Activated naive CD8-positive, alpha-beta T cell (primary cell): ENCODE results near the gene MUC2.
"Not testable (repeated sequence)": the region's sequence is repeated elsewhere in the genome, so short reads cannot be mapped to it uniquely, and the experiment has no call there.

ENCODE experiments used
- H3K27ac Mint-ChIP-seq: one replicate; pipeline ENCODE4 v1.8.0; 2021; ENCODE audit warnings: mixed read lengths
- H3K27me3 Mint-ChIP-seq: one replicate; pipeline ENCODE4 v1.8.0; 2021; ENCODE audit warnings: mixed read lengths
- H3K36me3 Mint-ChIP-seq: one replicate; pipeline ENCODE4 v1.8.0; 2021; ENCODE audit warnings: mixed read lengths
- H3K4me1 Mint-ChIP-seq: one replicate; pipeline ENCODE4 v1.8.0; 2021; ENCODE audit warnings: low read depth, mixed read lengths
- H3K4me3 Mint-ChIP-seq: one replicate; pipeline ENCODE4 v1.8.0; 2021; ENCODE audit warnings: mild to moderate bottlenecking, mixed read lengths
- H3K9me3 Mint-ChIP-seq: one replicate; pipeline ENCODE4 v1.8.0; 2021; ENCODE audit warnings: low read depth, mixed read lengths

Gene MUC2

DNA sequence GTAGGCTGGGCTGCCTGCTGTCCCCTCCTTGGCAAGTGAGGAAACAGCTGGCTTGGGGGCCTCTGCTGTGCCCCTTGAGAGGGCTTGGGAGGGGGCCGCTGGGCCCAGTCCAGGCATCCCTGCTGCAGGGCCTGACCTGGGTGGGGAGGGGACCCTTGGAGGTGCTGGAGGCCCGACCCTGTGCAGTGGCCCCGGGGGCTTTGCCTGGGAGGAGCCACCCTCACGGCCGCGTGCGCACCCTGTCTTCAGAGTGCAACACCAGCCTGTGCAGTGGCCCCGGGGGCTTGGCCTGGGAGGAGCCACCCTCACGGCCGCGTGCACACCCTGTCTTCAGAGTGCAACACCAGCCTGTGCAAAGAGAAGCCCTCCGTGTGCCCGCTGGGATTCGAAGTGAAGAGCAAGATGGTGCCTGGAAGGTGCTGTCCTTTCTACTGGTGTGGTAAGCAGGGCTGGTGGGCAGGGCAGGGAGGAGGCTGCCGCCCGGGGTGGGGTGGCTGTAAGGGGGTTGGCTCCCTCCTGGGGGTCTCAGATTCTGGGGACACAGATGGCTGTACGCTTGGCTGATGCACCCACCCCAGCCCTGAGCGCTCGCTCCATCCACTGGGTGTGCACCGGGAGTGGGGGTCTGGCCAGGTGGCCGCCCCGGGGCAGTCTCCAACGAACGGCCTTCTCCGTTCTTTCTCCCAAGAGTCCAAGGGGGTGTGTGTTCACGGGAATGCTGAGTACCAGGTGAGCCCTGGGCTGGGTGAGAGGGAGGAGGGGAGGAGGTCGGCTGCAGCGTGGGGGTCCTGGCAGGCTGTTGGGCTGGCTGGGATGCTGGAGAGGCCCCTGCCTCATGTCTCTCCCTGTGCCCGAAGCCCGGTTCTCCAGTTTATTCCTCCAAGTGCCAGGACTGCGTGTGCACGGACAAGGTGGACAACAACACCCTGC is 32.9 kb downstream of the MUC2 start:
- no peaks in the 10 kb centered on the region for H3K27me3 Mint-ChIP-seq
- H3K27ac Mint-ChIP-seq = no peak overlapping the region
- no peak overlapping the region for H3K4me3 Mint-ChIP-seq
- no peaks in the 10 kb centered on the region for H3K4me1 Mint-ChIP-seq
- no peaks in the 10 kb centered on the region for H3K9me3 Mint-ChIP-seq
- H3K36me3 Mint-ChIP-seq = no peaks in the 10 kb centered on the region

DNA sequence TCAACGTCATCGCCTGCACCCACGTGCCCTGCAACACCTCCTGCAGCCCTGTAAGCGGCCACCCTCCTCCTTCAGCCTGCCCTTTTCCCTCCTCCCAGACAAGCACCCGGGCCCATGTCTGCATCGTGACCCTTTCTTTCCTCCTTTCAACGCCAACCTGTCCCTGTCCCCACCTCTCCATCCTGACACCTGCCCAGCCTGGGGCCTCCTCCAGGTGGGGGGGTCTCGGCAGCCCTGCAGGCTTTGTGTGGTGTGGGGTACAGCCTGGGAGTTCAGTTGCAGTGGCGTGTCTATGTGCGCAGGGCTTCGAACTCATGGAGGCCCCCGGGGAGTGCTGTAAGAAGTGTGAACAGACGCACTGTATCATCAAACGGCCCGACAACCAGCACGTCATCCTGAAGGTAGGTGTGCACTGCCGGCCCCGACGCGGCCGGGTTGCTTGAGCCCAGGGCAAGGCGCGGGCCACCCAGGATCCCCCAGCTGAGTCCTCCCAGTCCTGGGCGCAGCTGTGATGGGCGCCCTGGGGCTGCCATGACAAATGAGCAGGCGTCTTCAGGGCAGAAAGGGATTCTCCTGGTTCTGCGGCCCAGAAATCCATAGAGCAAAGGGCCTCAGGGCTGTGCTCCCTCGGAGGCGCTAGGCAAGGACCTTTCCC is 33.7 kb downstream of the MUC2 start:
- Mint-ChIP-seq H3K9me3 (no peaks in the 10 kb centered on the region), H3K4me3 (no peak overlapping the region), H3K36me3 (no peaks in the 10 kb centered on the region), H3K27me3 (no peaks in the 10 kb centered on the region), H3K27ac (no peak overlapping the region), H3K4me1 (no peaks in the 10 kb centered on the region)

DNA sequence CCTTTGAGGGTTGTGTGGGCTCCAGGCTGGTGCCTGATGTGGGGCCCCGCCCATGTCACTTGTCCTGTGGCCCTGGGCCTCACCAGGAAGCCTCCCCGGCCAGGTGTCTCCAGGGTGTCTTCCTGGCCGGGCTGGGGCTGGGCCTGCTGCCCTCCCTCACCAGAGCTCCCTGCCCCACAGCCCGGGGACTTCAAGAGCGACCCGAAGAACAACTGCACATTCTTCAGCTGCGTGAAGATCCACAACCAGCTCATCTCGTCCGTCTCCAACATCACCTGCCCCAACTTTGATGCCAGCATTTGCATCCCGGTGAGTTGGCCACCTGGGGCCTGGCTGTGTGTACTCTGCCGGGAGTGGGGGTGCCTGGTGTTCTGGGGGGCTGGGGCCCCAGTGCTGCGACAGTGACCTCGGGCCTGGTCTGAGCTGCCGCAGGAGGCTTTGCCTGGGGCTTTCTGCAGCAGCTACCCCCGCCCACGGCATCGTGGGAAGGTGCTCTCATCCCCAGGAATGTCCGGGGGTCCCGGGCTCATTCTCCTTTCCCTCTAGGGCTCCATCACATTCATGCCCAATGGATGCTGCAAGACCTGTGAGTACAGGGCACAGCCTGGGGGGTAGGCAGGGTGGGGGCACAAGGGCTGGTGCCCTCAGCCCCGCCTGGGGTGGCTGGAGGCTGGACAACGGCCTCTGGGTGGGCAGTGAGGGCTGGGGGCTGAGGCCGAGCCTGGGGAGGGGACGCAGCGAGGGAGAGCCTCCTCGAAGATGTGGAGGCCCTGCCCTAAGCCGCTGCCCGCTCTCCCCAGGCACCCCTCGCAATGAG is 34.6 kb downstream of the MUC2 start:
- no peaks in the 10 kb centered on the region for H3K36me3 Mint-ChIP-seq
- H3K27me3 Mint-ChIP-seq = no peaks in the 10 kb centered on the region
- no peaks in the 10 kb centered on the region for H3K9me3 Mint-ChIP-seq
- no peaks in the 10 kb centered on the region for H3K4me1 Mint-ChIP-seq
- H3K4me3 Mint-ChIP-seq = no peak overlapping the region
- H3K27ac Mint-ChIP-seq = no peak overlapping the region

DNA sequence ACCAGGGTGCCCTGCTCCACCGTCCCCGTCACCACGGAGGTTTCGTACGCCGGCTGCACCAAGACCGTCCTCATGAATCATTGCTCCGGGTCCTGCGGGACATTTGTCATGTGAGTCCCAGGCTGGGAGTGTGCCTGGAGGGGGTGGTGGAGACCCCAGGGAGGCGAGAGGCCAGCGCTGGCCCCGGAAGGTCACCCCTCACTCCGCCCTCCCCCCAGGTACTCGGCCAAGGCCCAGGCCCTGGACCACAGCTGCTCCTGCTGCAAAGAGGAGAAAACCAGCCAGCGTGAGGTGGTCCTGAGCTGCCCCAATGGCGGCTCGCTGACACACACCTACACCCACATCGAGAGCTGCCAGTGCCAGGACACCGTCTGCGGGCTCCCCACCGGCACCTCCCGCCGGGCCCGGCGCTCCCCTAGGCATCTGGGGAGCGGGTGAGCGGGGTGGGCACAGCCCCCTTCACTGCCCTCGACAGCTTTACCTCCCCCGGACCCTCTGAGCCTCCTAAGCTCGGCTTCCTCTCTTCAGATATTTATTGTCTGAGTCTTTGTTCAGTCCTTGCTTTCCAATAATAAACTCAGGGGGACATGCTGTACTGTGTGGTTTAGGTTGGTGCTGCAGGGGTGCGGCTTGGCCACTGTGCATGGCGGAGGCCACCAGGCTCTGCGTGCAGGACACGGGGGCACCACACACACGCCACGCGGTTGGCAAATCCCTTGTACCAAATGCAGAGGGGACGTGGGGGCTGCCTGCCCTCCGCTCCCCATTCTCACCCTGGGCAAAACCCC is 35.4 kb downstream of the MUC2 start:
- no peaks in the 10 kb centered on the region for H3K36me3 Mint-ChIP-seq
- H3K27me3 Mint-ChIP-seq = no peaks in the 10 kb centered on the region
- H3K4me1 Mint-ChIP-seq = no peaks in the 10 kb centered on the region
- H3K4me3 Mint-ChIP-seq = no peak overlapping the region
- no peaks in the 10 kb centered on the region for H3K9me3 Mint-ChIP-seq
- no peak overlapping the region for H3K27ac Mint-ChIP-seq

DNA sequence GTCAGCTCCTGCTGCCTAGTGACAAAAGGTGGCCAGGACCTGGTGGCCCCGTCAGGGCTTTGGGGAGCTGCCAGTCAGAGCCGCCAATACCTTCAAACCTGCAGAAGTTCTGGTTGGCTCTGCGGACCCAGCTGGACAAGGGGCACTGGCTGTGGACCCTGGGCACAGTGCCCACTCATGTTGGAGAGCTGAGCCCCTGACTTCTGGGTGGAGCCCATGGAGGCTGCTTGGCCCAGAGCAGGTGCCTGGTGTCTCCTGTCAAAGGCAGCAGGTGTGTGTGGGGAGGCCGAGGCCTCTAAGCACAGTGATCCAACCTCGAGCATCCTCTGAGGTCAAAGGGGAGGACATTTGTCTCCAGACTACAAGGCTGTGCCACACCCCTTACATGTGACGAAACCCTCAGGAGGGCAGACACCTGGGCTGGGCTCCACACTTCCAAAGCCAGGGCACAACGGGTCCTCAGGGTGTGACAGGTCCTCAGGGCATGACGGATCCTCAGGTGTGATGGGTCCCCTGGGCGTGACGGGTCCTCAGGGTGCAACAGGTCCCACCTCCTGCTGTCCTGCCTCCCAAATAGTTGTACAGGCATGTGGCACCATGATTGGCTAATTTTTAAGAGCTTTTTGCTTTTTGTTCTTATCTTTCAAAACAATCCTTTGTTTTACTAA is 37.0 kb downstream of the MUC2 start:
- H3K27ac Mint-ChIP-seq = no peak overlapping the region
- H3K9me3 Mint-ChIP-seq = no peaks in the 10 kb centered on the region
- H3K4me1 Mint-ChIP-seq = no peaks in the 10 kb centered on the region
- no peak overlapping the region for H3K4me3 Mint-ChIP-seq
- H3K36me3 Mint-ChIP-seq = no peaks in the 10 kb centered on the region
- no peaks in the 10 kb centered on the region for H3K27me3 Mint-ChIP-seq

DNA sequence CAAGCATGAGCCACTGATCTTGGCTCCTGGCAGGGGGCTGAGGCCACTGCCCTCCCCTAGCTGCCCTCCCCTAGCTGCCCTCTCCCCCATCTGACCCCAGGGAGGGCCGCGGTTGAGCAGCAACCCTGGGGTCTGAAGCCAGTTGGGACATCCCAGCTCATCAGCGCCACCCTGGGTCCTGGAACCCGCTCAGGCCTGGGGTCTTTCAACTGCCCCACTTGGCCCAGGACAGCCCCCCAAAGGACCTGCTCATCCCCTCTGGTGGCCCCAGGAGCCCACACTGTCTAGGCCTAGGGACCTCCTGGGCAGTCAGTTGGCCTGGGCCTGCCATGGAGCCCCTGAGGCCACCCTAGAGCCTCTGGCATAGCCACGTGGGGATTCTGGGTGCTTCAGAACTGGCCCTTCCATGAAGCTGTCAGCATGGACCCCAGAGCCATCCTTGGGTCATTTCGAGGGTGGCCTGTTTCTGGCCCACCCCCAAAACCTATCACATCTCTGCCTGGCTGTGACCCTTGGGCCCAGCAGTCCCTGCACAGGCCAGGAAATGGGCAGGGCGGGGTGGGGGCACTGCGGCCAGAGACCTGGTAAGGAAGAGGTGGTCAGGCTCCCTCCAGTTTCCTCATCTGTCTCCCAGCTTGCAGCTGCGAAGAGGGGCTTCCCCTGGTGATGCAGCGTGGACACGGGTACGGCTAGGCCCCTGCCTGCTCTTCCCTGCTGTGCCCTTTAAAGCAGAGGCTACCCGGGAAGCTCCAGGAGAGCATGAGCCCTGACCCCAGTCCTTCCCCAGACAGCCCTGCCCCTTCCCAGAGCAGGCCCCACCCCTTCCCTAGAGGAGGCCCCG is 37.9 kb downstream of the MUC2 start:
- H3K4me3 Mint-ChIP-seq = no peak overlapping the region
- no peak overlapping the region for H3K27ac Mint-ChIP-seq
- H3K36me3 Mint-ChIP-seq = no peaks in the 10 kb centered on the region
- H3K27me3 Mint-ChIP-seq = no peaks in the 10 kb centered on the region
- H3K9me3 Mint-ChIP-seq = no peaks in the 10 kb centered on the region
- H3K4me1 Mint-ChIP-seq = no peaks in the 10 kb centered on the region

DNA sequence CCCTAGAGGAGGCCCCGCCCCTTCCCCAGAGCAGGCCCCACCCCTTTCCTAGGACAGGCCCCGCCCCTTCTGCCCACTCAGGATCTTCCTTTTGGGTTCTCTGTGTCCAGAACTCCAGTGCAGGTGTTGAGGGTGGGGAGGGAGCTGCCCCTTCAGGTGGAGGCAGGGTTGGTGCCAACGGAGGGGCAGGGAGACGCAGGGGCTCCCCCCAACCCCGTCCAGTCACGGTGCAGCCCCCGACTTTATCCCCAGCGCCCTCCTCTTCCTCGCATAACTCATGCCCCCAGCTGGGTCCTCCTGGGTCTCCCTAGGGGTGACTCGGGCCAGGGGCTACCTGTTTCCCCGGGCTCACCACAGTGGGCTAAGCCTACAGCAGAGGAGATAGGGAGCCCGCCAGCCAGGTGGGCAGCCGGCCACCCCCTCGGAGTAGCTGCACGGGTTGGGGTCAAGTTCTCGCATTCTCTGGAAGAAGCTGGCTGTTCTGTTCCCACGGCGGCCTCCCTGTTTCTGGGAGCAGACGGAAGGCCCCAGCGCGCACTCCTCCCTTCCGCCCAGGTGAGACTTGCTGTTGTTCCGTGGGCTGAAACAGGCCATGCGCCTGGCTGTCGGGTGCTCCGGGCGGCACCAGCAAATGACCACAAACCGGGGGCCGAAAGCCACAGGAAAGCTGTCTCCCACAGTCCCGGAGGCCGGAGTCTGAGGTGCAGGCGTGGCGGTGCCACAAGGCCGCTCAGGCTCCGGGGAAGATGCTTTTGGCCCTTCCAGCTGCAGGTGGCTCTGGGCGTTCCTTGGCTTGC is 38.9 kb downstream of the MUC2 start:
- no peak overlapping the region for H3K4me3 Mint-ChIP-seq
- no peaks in the 10 kb centered on the region for H3K36me3 Mint-ChIP-seq
- H3K27me3 Mint-ChIP-seq = no peaks in the 10 kb centered on the region
- H3K4me1 Mint-ChIP-seq = no peaks in the 10 kb centered on the region
- no peak overlapping the region for H3K27ac Mint-ChIP-seq
- no peaks in the 10 kb centered on the region for H3K9me3 Mint-ChIP-seq

DNA sequence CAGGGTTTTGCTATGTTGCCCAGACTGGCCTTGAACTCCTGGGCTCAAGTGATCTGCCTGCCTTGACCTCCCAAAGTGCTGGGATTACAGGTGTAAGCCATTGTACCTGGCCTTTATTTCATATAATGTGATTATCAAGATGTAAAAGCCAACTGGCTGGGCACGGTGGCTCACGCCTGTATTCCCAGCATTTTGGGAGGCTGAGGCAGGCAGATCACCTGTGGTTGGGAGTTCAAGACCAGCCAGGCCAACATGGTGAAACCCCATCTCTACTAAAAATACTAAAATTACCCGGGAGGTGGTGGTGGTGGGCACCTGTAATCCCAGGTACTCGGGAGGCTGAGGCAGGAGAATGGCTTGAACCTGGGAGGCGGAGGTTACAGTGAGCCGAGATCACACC is 40.6 kb downstream of the MUC2 start:
- H3K4me1 Mint-ChIP-seq, H3K27me3 Mint-ChIP-seq, H3K27ac Mint-ChIP-seq, H3K9me3 Mint-ChIP-seq, H3K36me3 Mint-ChIP-seq, H3K4me3 Mint-ChIP-seq: not testable (repeated sequence)

DNA sequence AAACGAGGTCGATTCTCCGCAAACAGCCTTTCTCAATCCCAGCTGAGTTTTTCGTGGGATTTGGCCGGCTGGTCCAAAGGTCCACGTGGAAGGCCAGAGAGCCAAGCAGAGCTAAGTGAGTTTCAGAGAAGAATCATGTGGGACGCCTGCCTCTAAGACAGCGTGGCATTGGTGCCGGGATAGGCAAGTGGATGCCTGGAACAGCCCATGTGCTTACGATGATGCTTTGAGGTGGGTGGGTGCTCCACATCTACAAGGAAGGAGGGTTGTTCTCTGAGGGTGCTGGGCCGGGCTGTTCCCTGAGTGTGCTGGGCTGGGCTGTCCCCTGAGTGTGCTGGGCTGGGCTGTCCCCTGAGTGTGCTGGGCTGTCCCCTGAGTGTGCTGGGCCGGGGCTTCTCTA is 41.4 kb downstream of the MUC2 start:
- Mint-ChIP-seq H3K9me3 (no peaks in the 10 kb centered on the region), H3K4me1 (no peaks in the 10 kb centered on the region), H3K4me3 (no peak overlapping the region), H3K27me3 (no peaks in the 10 kb centered on the region), H3K36me3 (no peaks in the 10 kb centered on the region), H3K27ac (no peak overlapping the region)

DNA sequence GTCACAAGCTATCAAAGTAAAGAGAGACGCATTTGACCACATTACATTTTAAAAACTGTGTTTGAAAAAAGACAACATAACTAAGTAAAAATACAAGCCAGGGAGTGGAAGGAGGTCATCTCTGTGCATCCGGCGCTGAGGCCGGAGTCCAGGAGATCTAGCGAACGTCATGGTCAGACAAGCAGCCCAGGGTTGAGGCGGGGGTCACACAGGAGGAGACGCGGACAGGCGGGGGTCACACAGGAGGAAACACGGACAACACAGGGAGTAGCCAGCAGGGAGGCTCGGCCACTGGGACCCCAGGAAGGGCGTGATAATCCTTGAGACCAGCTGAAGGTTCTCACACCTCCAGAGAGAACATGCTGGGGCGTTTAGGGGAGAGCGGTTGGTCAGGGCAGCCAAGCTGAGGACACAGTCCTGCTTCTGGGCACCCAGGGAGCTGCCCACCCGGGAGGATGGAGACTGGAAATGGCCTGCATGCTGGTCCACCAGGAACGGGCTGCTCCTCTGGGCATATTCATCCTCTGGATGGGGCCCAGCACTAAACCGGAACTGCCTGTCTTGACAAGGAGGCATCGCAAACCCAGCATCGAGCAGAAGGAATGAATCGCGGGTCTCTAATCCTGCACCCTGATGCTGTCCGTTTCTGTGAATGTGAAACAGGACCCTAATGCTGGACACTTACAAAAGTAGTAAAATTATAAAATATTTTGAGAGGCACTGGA is 42.2 kb downstream of the MUC2 start:
- no peak overlapping the region for H3K27ac Mint-ChIP-seq
- H3K4me3 Mint-ChIP-seq = no peak overlapping the region
- no peaks in the 10 kb centered on the region for H3K4me1 Mint-ChIP-seq
- no peaks in the 10 kb centered on the region for H3K9me3 Mint-ChIP-seq
- H3K36me3 Mint-ChIP-seq = no peaks in the 10 kb centered on the region
- no peaks in the 10 kb centered on the region for H3K27me3 Mint-ChIP-seq

DNA sequence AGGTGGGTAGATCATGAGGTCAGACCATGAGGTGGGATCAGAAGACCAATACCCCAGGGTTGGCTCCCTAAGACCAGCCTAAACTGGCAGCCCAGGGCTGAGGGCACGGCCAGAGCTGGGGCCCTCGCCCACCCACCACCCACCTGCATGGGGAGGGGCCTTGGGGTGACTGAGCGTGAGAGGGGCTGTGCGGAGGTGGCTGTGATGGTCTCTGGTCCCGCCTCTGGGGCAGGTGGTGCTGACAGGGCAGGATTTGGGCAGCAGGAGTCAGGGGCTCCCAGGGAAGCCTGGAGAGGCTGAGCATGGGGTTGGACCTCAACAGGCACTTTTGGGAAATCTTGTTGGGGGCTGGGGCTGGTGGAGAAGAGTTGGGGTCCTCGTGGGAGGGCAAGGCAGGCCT is 43.3 kb downstream of the MUC2 start:
- H3K4me3 Mint-ChIP-seq = no peak overlapping the region
- no peak overlapping the region for H3K27ac Mint-ChIP-seq
- H3K36me3 Mint-ChIP-seq = no peaks in the 10 kb centered on the region
- H3K4me1 Mint-ChIP-seq = no peaks in the 10 kb centered on the region
- no peaks in the 10 kb centered on the region for H3K9me3 Mint-ChIP-seq
- no peaks in the 10 kb centered on the region for H3K27me3 Mint-ChIP-seq

DNA sequence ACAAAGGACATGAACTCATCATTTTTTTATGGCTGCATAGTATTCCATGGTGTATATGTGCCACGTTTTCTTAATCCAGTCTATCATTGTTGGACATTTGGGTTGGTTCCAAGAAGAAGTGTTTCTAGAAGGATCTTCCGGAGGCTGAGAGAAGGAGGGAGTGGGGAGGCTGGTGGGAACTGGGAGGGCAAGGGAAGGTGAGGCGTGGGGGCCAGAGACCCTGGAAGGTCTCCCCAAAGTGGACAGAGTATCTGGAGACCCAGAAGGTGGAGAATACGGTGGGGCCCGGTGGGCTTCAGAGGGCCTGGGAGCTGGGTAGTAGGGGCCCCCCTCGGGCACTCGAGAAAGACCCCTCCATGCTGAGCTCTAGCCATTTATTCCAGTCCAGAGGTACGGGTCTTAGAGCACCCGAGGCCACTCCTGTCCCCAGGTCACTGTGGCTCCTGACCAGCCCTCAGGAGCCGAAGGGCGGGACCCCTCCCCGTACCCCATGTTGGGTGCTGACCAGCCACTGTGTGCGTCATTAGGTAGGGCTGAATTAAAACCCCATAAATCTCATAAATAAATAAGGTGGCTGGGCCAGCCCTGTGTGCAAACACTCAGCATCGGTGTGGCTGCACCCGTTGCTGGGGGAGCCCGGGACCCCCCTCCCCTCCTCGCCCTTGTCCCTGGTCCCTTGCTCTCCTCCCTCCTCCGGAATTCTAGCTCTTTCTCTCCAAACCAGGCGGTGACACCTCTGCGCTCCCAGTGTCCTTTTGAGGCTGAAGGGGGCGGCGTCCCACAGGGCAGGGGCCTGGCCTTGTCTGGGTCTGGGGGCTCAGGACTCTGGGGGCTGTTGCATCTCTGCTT is 44.3 kb downstream of the MUC2 start:
- no peaks in the 10 kb centered on the region for H3K36me3 Mint-ChIP-seq
- no peaks in the 10 kb centered on the region for H3K9me3 Mint-ChIP-seq
- H3K27me3 Mint-ChIP-seq = no peaks in the 10 kb centered on the region
- no peak overlapping the region for H3K27ac Mint-ChIP-seq
- H3K4me3 Mint-ChIP-seq = no peak overlapping the region
- no peaks in the 10 kb centered on the region for H3K4me1 Mint-ChIP-seq
